MM.1S (cell line): ENCODE measurements around the gene DDB1.

Source experiments
- DNase-seq: peaks from one replicate; pipeline ENCODE4 v3.0.0-alpha.2; 2015
- H2AFZ ChIP-seq: fragments of 300-600 bp; sonication (generic); 2 replicates; pipeline ENCODE4 v1.6.0; 2016; ENCODE audit warnings: antibody characterized with exemption, low read length
- H3F3A ChIP-seq: fragments of 300-600 bp; sonication (generic); 2 replicates; pipeline ENCODE4 v1.6.1; 2016; ENCODE audit warnings: mild to moderate bottlenecking, antibody characterized with exemption, low read length, moderate library complexity, mixed read lengths; ENCODE audit not compliant: insufficient read depth
- H3K27ac ChIP-seq: fragments of 300-600 bp; sonication (generic); 2 replicates; pipeline ENCODE4 v1.5.1; 2016; ENCODE audit warnings: mild to moderate bottlenecking, low read length
- H3K27me3 ChIP-seq: fragments of 300-600 bp; sonication (generic); replicated peaks from 2 replicates; pipeline ENCODE4 v1.6.0; 2016; ENCODE audit warnings: low read length; ENCODE audit not compliant: insufficient read depth
- H3K36me3 ChIP-seq: fragments of 300-600 bp; sonication (generic); replicated peaks from 2 replicates; pipeline ENCODE4 v1.6.1; 2016; ENCODE audit warnings: mild to moderate bottlenecking, low read length, mixed read lengths; ENCODE audit not compliant: insufficient read depth
- H3K4me1 ChIP-seq: fragments of 300-600 bp; sonication (generic); 2 replicates; pipeline ENCODE4 v1.6.1; 2016; ENCODE audit warnings: low read length, mixed read lengths
- H3K4me2 ChIP-seq: fragments of 300-600 bp; sonication (generic); 2 replicates; pipeline ENCODE4 v1.6.0; 2016; ENCODE audit warnings: low read depth, low read length
- H3K4me3 ChIP-seq: fragments of 300-600 bp; sonication (generic); 2 replicates; pipeline ENCODE4 v1.5.1; 2016; ENCODE audit warnings: low read length, mixed read lengths
- H3K79me2 ChIP-seq: fragments of 300-600 bp; sonication (generic); 2 replicates; pipeline ENCODE4 v1.6.1; 2016; ENCODE audit warnings: mixed run types, low read length, mixed read lengths
- H3K9ac ChIP-seq: fragments of 300-600 bp; sonication (generic); 2 replicates; pipeline ENCODE4 v1.6.1; 2016; ENCODE audit warnings: low read length, mixed read lengths
- H3K9me2 ChIP-seq: fragments of 300-600 bp; sonication (generic); replicated peaks from 2 replicates; pipeline ENCODE4 v1.6.1; 2016; ENCODE audit warnings: mild to moderate bottlenecking, low read length, mixed read lengths; ENCODE audit not compliant: insufficient read depth
- H3K9me3 ChIP-seq: fragments of 300-600 bp; sonication (generic); replicated peaks from 2 replicates; pipeline ENCODE4 v1.6.1; 2016; ENCODE audit warnings: mild to moderate bottlenecking, low read length, mixed read lengths; ENCODE audit not compliant: insufficient read depth
- H4K20me1 ChIP-seq: fragments of 300-600 bp; sonication (generic); 2 replicates; pipeline ENCODE4 v1.6.1; 2016; ENCODE audit warnings: mild to moderate bottlenecking, low read length, moderate library complexity, mixed read lengths; ENCODE audit not compliant: insufficient read depth
- EZH2 ChIP-seq: fragments of 300-600 bp; sonication (generic); optimal IDR thresholded peaks from 2 replicates; pipeline ENCODE3; 2017; ENCODE audit warnings: low read depth, mild to moderate bottlenecking, antibody characterized with exemption, low read length, mixed read lengths
- EZH2phosphoT487 ChIP-seq: fragments of 300-600 bp; sonication (generic); IDR thresholded peaks from 2 replicates; pipeline ENCODE4 v1.6.1; 2018; ENCODE audit warnings: antibody characterized with exemption, low read length
- TF ChIP-seq, protein P1 (sequence below): fragments of 300-600 bp; sonication (generic); IDR thresholded peaks from 2 replicates; pipeline ENCODE4 v1.5.1; 2016; ENCODE audit warnings: antibody characterized with exemption, low read length, mixed read lengths

Gene DDB1

DNA sequence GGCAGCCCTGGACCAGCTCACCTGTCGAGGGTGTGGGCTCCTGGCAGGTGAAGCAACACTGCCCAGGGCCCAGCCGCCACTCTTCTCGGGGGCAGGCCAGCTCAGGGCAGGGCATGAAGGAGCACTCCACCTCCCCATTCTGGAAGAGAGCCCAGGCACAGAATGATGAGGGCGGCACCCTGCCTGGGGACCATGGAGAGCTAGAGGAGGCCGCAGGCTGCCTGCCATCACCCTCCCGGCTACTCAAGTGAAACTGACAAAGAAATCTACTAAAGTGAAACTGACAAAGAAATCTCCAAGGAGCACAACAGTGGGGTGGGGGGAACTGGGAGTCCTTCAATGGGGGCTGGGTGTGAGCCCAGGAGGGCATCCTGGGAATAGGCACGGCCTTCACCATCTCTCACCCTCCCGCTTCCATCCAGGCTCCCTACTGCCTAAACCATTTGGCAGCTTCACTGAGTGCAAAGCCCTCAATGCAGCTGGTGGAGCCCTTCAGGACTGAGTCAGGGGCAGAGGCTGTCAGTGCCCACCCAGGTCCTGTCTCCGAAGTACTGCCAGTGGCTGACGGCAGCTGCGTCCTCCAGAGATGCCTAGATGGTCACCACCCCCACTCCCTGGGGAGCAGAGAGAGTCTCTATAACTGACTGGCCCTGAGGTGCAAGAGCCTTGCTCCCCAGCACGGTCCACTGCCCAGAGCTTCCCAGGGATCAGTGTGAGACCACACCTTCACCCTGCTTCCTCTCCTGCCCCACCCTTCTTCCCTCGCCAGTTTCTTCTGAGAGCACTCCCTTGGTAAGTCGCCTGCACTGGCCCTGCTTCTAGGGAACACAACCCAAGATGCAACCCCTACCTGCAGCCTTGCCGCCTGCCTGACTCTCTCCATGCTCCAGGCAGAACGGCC lies 59.5 kb downstream of the DDB1 start:
- H4K20me1 ChIP-seq, result no peaks in the 10 kb centered on the region

DNA sequence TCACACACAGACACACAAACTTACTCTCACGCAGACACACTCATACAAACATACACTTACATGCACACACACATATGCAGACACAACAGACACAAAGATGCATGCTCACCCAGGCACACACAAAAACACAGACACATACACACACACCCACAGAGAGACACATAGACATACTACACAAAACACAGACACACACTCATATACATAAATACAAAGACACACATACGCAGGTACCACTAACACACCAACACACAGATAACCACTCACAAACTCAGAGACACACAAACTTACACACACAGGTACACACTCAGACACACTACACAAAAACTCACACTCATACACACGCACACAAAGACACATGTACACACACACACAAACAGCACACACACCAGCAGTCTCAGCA lies 60.2 kb downstream of the DDB1 start:
- Histone ChIP-seq H3K36me3 (no peaks in the 10 kb centered on the region), H3K9ac (no peak overlapping the region), H3K9me3 (no peaks in the 10 kb centered on the region), H3K4me2 (no peak overlapping the region), H4K20me1 (no peaks in the 10 kb centered on the region), H3K4me3 (no peak overlapping the region), H3F3A (no peaks in the 10 kb centered on the region), H3K79me2 (no peaks in the 10 kb centered on the region), H3K27ac (no peak overlapping the region), H2AFZ (no peak overlapping the region), H3K4me1 (no peaks in the 10 kb centered on the region), H3K27me3 (peaks cover 9% of the 10 kb centered on the region), H3K9me2 (no peaks in the 10 kb centered on the region)
- DNase-seq, result no peak
- TF ChIP-seq EZH2 (no peak), EZH2phosphoT487 (no peak)
- TF ChIP-seq, protein P1, sequence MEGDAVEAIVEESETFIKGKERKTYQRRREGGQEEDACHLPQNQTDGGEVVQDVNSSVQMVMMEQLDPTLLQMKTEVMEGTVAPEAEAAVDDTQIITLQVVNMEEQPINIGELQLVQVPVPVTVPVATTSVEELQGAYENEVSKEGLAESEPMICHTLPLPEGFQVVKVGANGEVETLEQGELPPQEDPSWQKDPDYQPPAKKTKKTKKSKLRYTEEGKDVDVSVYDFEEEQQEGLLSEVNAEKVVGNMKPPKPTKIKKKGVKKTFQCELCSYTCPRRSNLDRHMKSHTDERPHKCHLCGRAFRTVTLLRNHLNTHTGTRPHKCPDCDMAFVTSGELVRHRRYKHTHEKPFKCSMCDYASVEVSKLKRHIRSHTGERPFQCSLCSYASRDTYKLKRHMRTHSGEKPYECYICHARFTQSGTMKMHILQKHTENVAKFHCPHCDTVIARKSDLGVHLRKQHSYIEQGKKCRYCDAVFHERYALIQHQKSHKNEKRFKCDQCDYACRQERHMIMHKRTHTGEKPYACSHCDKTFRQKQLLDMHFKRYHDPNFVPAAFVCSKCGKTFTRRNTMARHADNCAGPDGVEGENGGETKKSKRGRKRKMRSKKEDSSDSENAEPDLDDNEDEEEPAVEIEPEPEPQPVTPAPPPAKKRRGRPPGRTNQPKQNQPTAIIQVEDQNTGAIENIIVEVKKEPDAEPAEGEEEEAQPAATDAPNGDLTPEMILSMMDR, result no peak

More for the DNA sequence above, 59.5 kb downstream of the DDB1 start:
- TF ChIP-seq, protein P1, result no peak
- TF ChIP-seq EZH2phosphoT487 (no peak), EZH2 (no peak)
- DNase-seq, result no peak
- Histone ChIP-seq H3K9ac (no peak overlapping the region), H3K79me2 (no peaks in the 10 kb centered on the region), H3K36me3 (no peaks in the 10 kb centered on the region), H3K4me1 (peaks cover 2% of the 10 kb centered on the region; the same call in 1 of the 2 replicates), H3K9me3 (no peaks in the 10 kb centered on the region), H3K27ac (no peak overlapping the region), H3F3A (no peaks in the 10 kb centered on the region), H3K9me2 (no peaks in the 10 kb centered on the region), H2AFZ (no peak overlapping the region), H3K27me3 (peaks cover 15% of the 10 kb centered on the region), H3K4me2 (no peak overlapping the region), H3K4me3 (no peak overlapping the region)

DNA sequence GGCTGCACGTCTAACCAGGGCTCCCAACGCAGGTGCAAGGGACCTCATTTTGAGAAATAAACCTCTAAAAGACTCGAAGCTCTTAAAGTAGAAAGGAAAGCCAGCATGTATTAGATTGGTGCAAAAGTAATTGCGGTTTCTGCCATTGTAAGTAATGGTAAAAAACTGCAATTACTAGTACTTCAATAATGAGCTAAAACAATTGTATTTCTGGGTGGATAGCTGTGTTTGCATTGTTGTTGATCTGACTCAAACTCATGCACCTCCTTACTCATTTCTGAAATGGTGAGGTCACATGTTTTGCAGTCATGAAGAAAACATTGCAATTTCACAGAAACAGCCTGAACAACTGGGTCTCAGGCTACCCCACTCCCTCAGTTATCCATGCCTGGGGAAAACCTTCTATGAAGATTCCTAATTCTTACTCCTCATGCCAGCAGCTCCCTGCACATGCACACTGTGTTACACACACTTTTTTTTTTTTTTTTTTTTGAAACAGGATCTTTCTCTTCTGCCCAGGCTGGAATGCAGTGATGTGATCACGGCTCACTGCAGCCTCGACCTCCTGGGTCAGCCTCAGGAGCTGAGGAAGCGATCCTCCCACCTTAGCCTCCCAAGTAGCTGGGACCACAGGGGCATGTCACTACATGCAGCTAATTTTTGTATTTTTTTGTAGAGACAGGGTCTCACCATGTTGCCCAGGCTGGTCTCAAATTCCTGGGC lies 62.4 kb downstream of the DDB1 start:
- no peak overlapping the region for H2AFZ ChIP-seq
- no peaks in the 10 kb centered on the region for H3K79me2 ChIP-seq
- H3K36me3 ChIP-seq, result no peaks in the 10 kb centered on the region
- no peaks in the 10 kb centered on the region for H4K20me1 ChIP-seq
- no peaks in the 10 kb centered on the region for H3K4me1 ChIP-seq
- no peaks in the 10 kb centered on the region for H3F3A ChIP-seq
- H3K4me2 ChIP-seq, result no peak overlapping the region
- no peaks in the 10 kb centered on the region for H3K9me3 ChIP-seq
- no peaks in the 10 kb centered on the region for H3K9me2 ChIP-seq
- 0 out of 2 replicates have a peak, but pooled peaks cover 6% of the 10 kb centered on the region for H3K27me3 ChIP-seq
- no peak overlapping the region for H3K4me3 ChIP-seq
- no peak overlapping the region for H3K9ac ChIP-seq
- no peak overlapping the region for H3K27ac ChIP-seq
- no peak for DNase-seq
- TF ChIP-seq EZH2phosphoT487 (no peak), EZH2 (no peak)
- TF ChIP-seq, protein P1, result no peak
